Measurements from ENCODE around the gene SLC9A9. TPM values are rescaled to one million over a fixed set of nuclear protein-coding genes. Genes with fewer than 3 reads are reported as not detected.

Gene SLC9A9
- total and polyA plus RNA-seq, 2 donors (not counting 1 experiment from before 2014, with no cell fraction given) = 14.3 to 74.0 TPM

- H3K4me1 ChIP-seq (ENCODE audit: control insufficient read depth, extremely low read depth, insufficient read depth, low read length) = peaks cover 3% of the 10 kb centered on the region
- H3K27me3 ChIP-seq (ENCODE audit: control insufficient read depth, insufficient read depth, low read length) = no peaks in the 10 kb centered on the region
- no peak overlapping the region for H3K4me3 ChIP-seq (replicated peaks in 1 of 4; ENCODE audit: control extremely low read depth in 1 of 4, insufficient read depth in 1 of 4, low read depth in 3 of 4, low read length in 4 of 4)
- H2AFZ ChIP-seq (ENCODE audit: low read length) = no peak overlapping the region
- TF ChIP-seq CTCF (conservative IDR thresholded peaks at IDR 0.05 in 1 of 2, IDR thresholded peaks at IDR 0.05 in 1 of 2; ENCODE audit: low read depth in 1 of 2, low read length in 2 of 2) (no peak), EZH2 (IDR thresholded peaks at IDR 0.05; ENCODE audit: low read length, missing control alignments) (no peak)
- H3K79me2 ChIP-seq (ENCODE audit: control insufficient read depth, insufficient read depth, low read length) = no peaks in the 10 kb centered on the region
- no peaks in the 10 kb centered on the region for H3K36me3 ChIP-seq (ENCODE audit: control insufficient read depth, insufficient read depth, low read length)
- no peak overlapping the region for H3K27ac ChIP-seq (ENCODE audit: insufficient read depth, low read length)
- peak; percentile 24 to 79 for DNase-seq (ENCODE audit: low read depth in 2 of 2)
- H4K20me1 ChIP-seq (ENCODE audit: control insufficient read depth, extremely low read depth, insufficient read depth, low read length) = no peaks in the 10 kb centered on the region
- no peaks in the 10 kb centered on the region for H3K9me3 ChIP-seq (ENCODE audit: control insufficient read depth, insufficient read depth, low read depth, low read length)
- H3K4me2 ChIP-seq (ENCODE audit: extremely low read depth, insufficient read depth, low read length) = no peak overlapping the region
- no peak overlapping the region for H3K9ac ChIP-seq (ENCODE audit: insufficient read depth, low read length)
Measured at GRCh38 chr3:143307613-143308183, 540.6 kb downstream of the SLC9A9 start.

- no peak overlapping the region for H3K4me3 ChIP-seq (replicated peaks in 1 of 4; ENCODE audit: control extremely low read depth in 1 of 4, insufficient read depth in 1 of 4, low read depth in 3 of 4, low read length in 4 of 4)
- H3K36me3 ChIP-seq (ENCODE audit: control insufficient read depth, insufficient read depth, low read length) = no peaks in the 10 kb centered on the region
- H4K20me1 ChIP-seq (ENCODE audit: control insufficient read depth, extremely low read depth, insufficient read depth, low read length) = no peaks in the 10 kb centered on the region
- H3K4me2 ChIP-seq (ENCODE audit: extremely low read depth, insufficient read depth, low read length) = no peak overlapping the region
- H3K4me1 ChIP-seq (ENCODE audit: control insufficient read depth, extremely low read depth, insufficient read depth, low read length) = peaks cover 7% of the 10 kb centered on the region
- H3K79me2 ChIP-seq (ENCODE audit: control insufficient read depth, insufficient read depth, low read length) = no peaks in the 10 kb centered on the region
- H3K27ac ChIP-seq (ENCODE audit: insufficient read depth, low read length) = no peak overlapping the region
- TF ChIP-seq EZH2 (IDR thresholded peaks at IDR 0.05; ENCODE audit: low read length, missing control alignments) (no peak), CTCF (conservative IDR thresholded peaks at IDR 0.05 in 1 of 2, IDR thresholded peaks at IDR 0.05 in 1 of 2; ENCODE audit: low read depth in 1 of 2, low read length in 2 of 2) (no peak)
- no peak overlapping the region for H3K9ac ChIP-seq (ENCODE audit: insufficient read depth, low read length)
- H3K9me3 ChIP-seq (ENCODE audit: control insufficient read depth, insufficient read depth, low read depth, low read length) = no peaks in the 10 kb centered on the region
- DNase-seq (ENCODE audit: low read depth in 2 of 2) = no peak
- no peaks in the 10 kb centered on the region for H3K27me3 ChIP-seq (ENCODE audit: control insufficient read depth, insufficient read depth, low read length)
- H2AFZ ChIP-seq (ENCODE audit: low read length) = no peak overlapping the region
Measured at GRCh38 chr3:143306407-143306806, 541.9 kb downstream of the SLC9A9 start.

- Histone ChIP-seq H3K4me2 (ENCODE audit: extremely low read depth, insufficient read depth, low read length) (peak overlapping the region; percentile 46), H4K20me1 (ENCODE audit: control insufficient read depth, extremely low read depth, insufficient read depth, low read length) (no peaks in the 10 kb centered on the region), H3K9ac (ENCODE audit: insufficient read depth, low read length) (no peak overlapping the region), H3K4me3 (replicated peaks in 1 of 4; ENCODE audit: control extremely low read depth in 1 of 4, insufficient read depth in 1 of 4, low read depth in 3 of 4, low read length in 4 of 4) (no peak overlapping the region), H3K79me2 (ENCODE audit: control insufficient read depth, insufficient read depth, low read length) (no peaks in the 10 kb centered on the region), H3K27me3 (ENCODE audit: control insufficient read depth, insufficient read depth, low read length) (no peaks in the 10 kb centered on the region), H3K9me3 (ENCODE audit: control insufficient read depth, insufficient read depth, low read depth, low read length) (no peaks in the 10 kb centered on the region), H3K27ac (ENCODE audit: insufficient read depth, low read length) (peak overlapping the region; percentile 39), H2AFZ (ENCODE audit: low read length) (no peak overlapping the region), H3K4me1 (ENCODE audit: control insufficient read depth, extremely low read depth, insufficient read depth, low read length) (peaks cover 7% of the 10 kb centered on the region), H3K36me3 (ENCODE audit: control insufficient read depth, insufficient read depth, low read length) (no peaks in the 10 kb centered on the region)
- TF ChIP-seq EZH2 (IDR thresholded peaks at IDR 0.05; ENCODE audit: low read length, missing control alignments) (no peak), CTCF (conservative IDR thresholded peaks at IDR 0.05 in 1 of 2, IDR thresholded peaks at IDR 0.05 in 1 of 2; ENCODE audit: low read depth in 1 of 2, low read length in 2 of 2) (no peak)
- DNase-seq (ENCODE audit: low read depth in 2 of 2) = peak; percentile 79 to 81
Measured at GRCh38 chr3:143302638-143303171, 545.6 kb downstream of the SLC9A9 start.

Measured in fibroblast of lung (primary cell).